Measurements from ENCODE around the gene JAZF1. TPM values are rescaled to one million over a fixed set of nuclear protein-coding genes. Genes with fewer than 3 reads are reported as not detected.

Gene JAZF1
- total and polyA plus RNA-seq, 3 donors from 2014 or later, result 38.5 to 51.0 (median 46.4) TPM

- no peaks in the 10 kb centered on the region for H3K36me3 ChIP-seq (ENCODE audit: low read depth, missing control alignments)
- DNase-seq, result no peak
- H3K4me3 ChIP-seq, result no peak overlapping the region
- no peaks in the 10 kb centered on the region for H3K4me1 ChIP-seq
- 80 to 85% methylated on average over 5 of the region's 5 CpGs for WGBS, 2 donors
- H3K9me3 ChIP-seq, result no peaks in the 10 kb centered on the region
- intact Hi-C loops (cut with DNase I; ENCODE audit: low total_unique reads), result no loop called here
- no peak for TF ChIP-seq POLR2A (IDR thresholded peaks at IDR 0.05)
- no peak for TF ChIP-seq CTCF (IDR thresholded peaks at IDR 0.05)
- no peak overlapping the region for H3K27ac ChIP-seq
- H3K27me3 ChIP-seq, result no peaks in the 10 kb centered on the region
Measured at GRCh38 chr7:27850531-27850930, 330.1 kb downstream of the JAZF1 start.

GRCh38 chr7:27846388-27846787, 334.2 kb downstream of the JAZF1 start:
- Histone ChIP-seq H3K4me1 (peaks cover 4% of the 10 kb centered on the region), H3K27ac (no peak overlapping the region), H3K9me3 (no peaks in the 10 kb centered on the region), H3K4me3 (no peak overlapping the region), H3K27me3 (no peaks in the 10 kb centered on the region), H3K36me3 (ENCODE audit: low read depth, missing control alignments) (no peaks in the 10 kb centered on the region)
- intact Hi-C loops (cut with DNase I; ENCODE audit: low total_unique reads), result no loop called here
- no peak for DNase-seq
- WGBS, 2 donors, result 95 to 98% methylated on average over 3 of the region's 3 CpGs
- TF ChIP-seq POLR2A (IDR thresholded peaks at IDR 0.05) (no peak), CTCF (IDR thresholded peaks at IDR 0.05) (no peak)

- TF ChIP-seq CTCF (IDR thresholded peaks at IDR 0.05) (no peak), POLR2A (IDR thresholded peaks at IDR 0.05) (no peak)
- WGBS, 2 donors, result 95% methylated on average over 10 to 15 of the region's 15 CpGs
- no peak for DNase-seq
- peaks cover 4% of the 10 kb centered on the region for H3K4me1 ChIP-seq
- no peaks in the 10 kb centered on the region for H3K9me3 ChIP-seq
- no peaks in the 10 kb centered on the region for H3K36me3 ChIP-seq (ENCODE audit: low read depth, missing control alignments)
- no peak overlapping the region for H3K27ac ChIP-seq
- intact Hi-C loops (cut with DNase I; ENCODE audit: low total_unique reads), result no loop called here
- H3K4me3 ChIP-seq, result no peak overlapping the region
- no peaks in the 10 kb centered on the region for H3K27me3 ChIP-seq
Measured at GRCh38 chr7:27843584-27844305, 336.9 kb downstream of the JAZF1 start.

GRCh38 chr7:27842851-27843250, 337.7 kb downstream of the JAZF1 start:
- WGBS, 2 donors, result 80 to 81% methylated on average over 9 of the region's 9 CpGs
- intact Hi-C loops (cut with DNase I; ENCODE audit: low total_unique reads), result no loop called here
- TF ChIP-seq CTCF (IDR thresholded peaks at IDR 0.05) (no peak), POLR2A (IDR thresholded peaks at IDR 0.05) (no peak)

More at GRCh38 chr7:27842851-27843250, 337.7 kb downstream of the JAZF1 start:
- H3K4me1 ChIP-seq, result peaks cover 4% of the 10 kb centered on the region
- H3K27me3 ChIP-seq, result no peaks in the 10 kb centered on the region
- DNase-seq, result no peak
- no peak overlapping the region for H3K4me3 ChIP-seq
- no peaks in the 10 kb centered on the region for H3K9me3 ChIP-seq
- no peaks in the 10 kb centered on the region for H3K36me3 ChIP-seq (ENCODE audit: low read depth, missing control alignments)
- no peak overlapping the region for H3K27ac ChIP-seq

Measured in testis (tissue), 3 donors.